WERI-Rb-1 (cell line): Measurements from ENCODE around the gene ABCB9.
A peak's percentile ranks its signal among the peaks of the same experiment; 100 is the strongest.

Experiments used
- DNase-seq: peaks from one replicate; pipeline ENCODE4 v3.0.0-alpha.2; 2020
- H3K27ac ChIP-seq: fragments of 250-450 bp; sonication (Bioruptor Pico); 2 replicates; pipeline ENCODE4 v1.5.1; 2020; ENCODE audit warnings: mild to moderate bottlenecking, moderate library complexity
- H3K27me3 ChIP-seq: fragments of 250-450 bp; sonication (Bioruptor Pico); 2 replicates; pipeline ENCODE4 v1.5.1; 2021; ENCODE audit warnings: mild to moderate bottlenecking, low read depth, moderate library complexity; ENCODE audit not compliant: insufficient read depth, severe bottlenecking
- H3K36me3 ChIP-seq: fragments of 250-450 bp; sonication (Bioruptor Pico); 2 replicates; pipeline ENCODE4 v1.5.1; 2020; ENCODE audit warnings: mild to moderate bottlenecking, moderate library complexity
- H3K4me3 ChIP-seq: 2 replicates; pipeline ENCODE4 v1.5.1; 2011; ENCODE audit warnings: low read depth, mild to moderate bottlenecking, control low read depth, low read length
- H3K9me3 ChIP-seq: fragments of 250-450 bp; sonication (Bioruptor Pico); 2 replicates; pipeline ENCODE4 v1.5.1; 2021; ENCODE audit warnings: mild to moderate bottlenecking, moderate library complexity; ENCODE audit not compliant: severe bottlenecking
- CTCF ChIP-seq: IDR thresholded peaks from 2 replicates; pipeline ENCODE4 v1.5.1; 2011; ENCODE audit warnings: low read depth, mild to moderate bottlenecking, control low read depth, inconsistent platforms, low read length

ABCB9 gene

GRCh38 chr12:122882908-122883558, 83.2 kb downstream of the ABCB9 start:
- Histone ChIP-seq H3K9me3 (no peaks in the 10 kb centered on the region), H3K27ac (no peak overlapping the region), H3K4me3 (no peak overlapping the region), H3K27me3 (no peaks in the 10 kb centered on the region), H3K36me3 (peaks cover 27% of the 10 kb centered on the region)
- no peak for DNase-seq
- TF ChIP-seq CTCF = no peak

GRCh38 chr12:122880668-122881067, 85.6 kb downstream of the ABCB9 start:
- Histone ChIP-seq H3K36me3 (peaks cover 31% of the 10 kb centered on the region), H3K9me3 (no peaks in the 10 kb centered on the region), H3K4me3 (no peak overlapping the region), H3K27me3 (no peaks in the 10 kb centered on the region), H3K27ac (no peak overlapping the region; the same call in 1 of the 2 replicates)
- TF ChIP-seq CTCF = peak; percentile 87
- DNase-seq = peak; percentile 70

GRCh38 chr12:122880155-122880667, 86.1 kb downstream of the ABCB9 start:
- no peak for TF ChIP-seq CTCF
- Histone ChIP-seq H3K4me3 (no peak overlapping the region), H3K36me3 (peaks cover 31% of the 10 kb centered on the region), H3K27ac (no peak overlapping the region; the same call in none of the 2 replicates), H3K9me3 (no peaks in the 10 kb centered on the region), H3K27me3 (no peaks in the 10 kb centered on the region)
- no peak for DNase-seq
